Stimulated activated effector memory CD8-positive, alpha-beta T cell treated with anti-CD3 and anti-CD28 coated beads, Interleukin-12 subunit alpha, Interleukin-12 subunit beta, amount 100 ng/mL, for 72 hours (primary cell): Measurements from ENCODE around the gene FARS2.

ENCODE experiments used
- ATAC-seq: fragments of 150-1000 bp; cut with Tn5 transposase; 2 replicates; pipeline ENCODE4 v1.10.0; 2021
- DNase-seq, 2 donors: peaks; one replicate each; pipeline ENCODE4 v3.0.0; 2021 to 2022; ENCODE audit warnings: low spot score in 2 of 2
- H3K27ac Mint-ChIP-seq: one replicate; pipeline ENCODE4 v1.8.0; 2022; ENCODE audit warnings: mild to moderate bottlenecking, mixed read lengths
- H3K36me3 Mint-ChIP-seq: one replicate; pipeline ENCODE4 v1.8.0; 2022; ENCODE audit warnings: mild to moderate bottlenecking, mixed read lengths
- H3K4me1 Mint-ChIP-seq: one replicate; pipeline ENCODE4 v1.8.0; 2022; ENCODE audit warnings: mixed read lengths
- H3K4me3 Mint-ChIP-seq: one replicate; pipeline ENCODE4 v1.8.0; 2022; ENCODE audit warnings: mild to moderate bottlenecking, mixed read lengths
- H3K9me3 Mint-ChIP-seq: one replicate; pipeline ENCODE4 v1.8.0; 2022; ENCODE audit warnings: mixed read lengths

Gene FARS2

GRCh38 chr6:5457983-5458683 lies 196.8 kb downstream of the FARS2 start:
- ATAC-seq: no peak
- no peak overlapping the region for H3K27ac Mint-ChIP-seq
- H3K4me1 Mint-ChIP-seq: no peaks in the 10 kb centered on the region
- no peak overlapping the region for H3K4me3 Mint-ChIP-seq
- no peak for DNase-seq
- H3K36me3 Mint-ChIP-seq: no peaks in the 10 kb centered on the region
- H3K9me3 Mint-ChIP-seq: no peaks in the 10 kb centered on the region

DNA sequence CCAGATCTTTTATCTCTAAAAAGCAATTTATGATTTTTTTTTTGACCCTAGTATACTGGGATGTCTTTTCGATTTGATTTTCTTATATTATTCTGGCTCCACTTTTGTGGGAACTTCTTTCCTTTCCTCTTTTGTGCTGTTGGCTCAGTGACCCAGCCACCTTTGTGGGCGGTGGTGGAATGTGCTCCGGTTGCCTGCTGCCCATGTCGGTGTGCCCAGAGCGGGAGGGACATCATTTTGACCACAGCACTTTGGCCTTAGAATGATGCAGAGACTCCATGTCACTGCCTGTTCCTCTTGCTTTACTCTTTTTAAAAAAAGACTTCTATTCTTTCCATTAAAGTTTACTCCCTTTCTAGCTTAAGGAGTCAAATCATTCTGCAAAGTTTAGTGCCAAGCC lies 198.0 kb downstream of the FARS2 start:
- no peak for DNase-seq
- H3K4me3 Mint-ChIP-seq: no peak overlapping the region
- no peaks in the 10 kb centered on the region for H3K9me3 Mint-ChIP-seq
- H3K27ac Mint-ChIP-seq: no peak overlapping the region
- no peak for ATAC-seq
- no peaks in the 10 kb centered on the region for H3K36me3 Mint-ChIP-seq
- H3K4me1 Mint-ChIP-seq: no peaks in the 10 kb centered on the region

- Mint-ChIP-seq H3K4me3 (no peak overlapping the region), H3K9me3 (no peaks in the 10 kb centered on the region), H3K4me1 (no peaks in the 10 kb centered on the region), H3K36me3 (no peaks in the 10 kb centered on the region), H3K27ac (no peak overlapping the region)
- ATAC-seq (no peak), DNase-seq (no peak)
These were observed 200.1 kb downstream of the FARS2 start for GRCh38 chr6:5461365-5461764.

GRCh38 chr6:5462856-5463255 lies 201.5 kb downstream of the FARS2 start:
- no peaks in the 10 kb centered on the region for H3K9me3 Mint-ChIP-seq
- no peak overlapping the region for H3K4me3 Mint-ChIP-seq
- no peaks in the 10 kb centered on the region for H3K36me3 Mint-ChIP-seq
- DNase-seq: no peak
- ATAC-seq: no peak
- H3K27ac Mint-ChIP-seq: no peak overlapping the region
- H3K4me1 Mint-ChIP-seq: no peaks in the 10 kb centered on the region

DNA sequence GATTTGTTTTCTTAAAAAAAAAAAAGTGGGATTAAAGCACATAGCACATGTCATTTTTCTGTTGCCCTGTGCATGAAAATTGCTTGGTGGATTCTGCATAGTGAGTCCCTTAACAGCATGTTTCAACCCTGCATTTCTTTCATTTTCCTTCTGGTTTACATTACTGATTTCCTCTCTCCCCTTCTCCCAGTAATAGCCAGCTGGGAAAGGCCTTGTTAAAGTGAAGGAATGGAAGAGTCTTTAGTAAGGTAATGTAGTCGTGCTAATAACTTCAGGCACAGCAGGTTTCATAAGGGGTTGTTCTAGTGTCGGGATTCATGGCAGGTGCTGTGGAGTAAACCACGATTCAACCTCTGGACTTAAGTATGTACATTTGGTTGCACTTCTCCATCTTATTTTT lies 202.4 kb downstream of the FARS2 start:
- H3K36me3 Mint-ChIP-seq: no peaks in the 10 kb centered on the region
- H3K4me3 Mint-ChIP-seq: no peak overlapping the region
- no peak for DNase-seq
- H3K4me1 Mint-ChIP-seq: no peaks in the 10 kb centered on the region
- no peak overlapping the region for H3K27ac Mint-ChIP-seq
- H3K9me3 Mint-ChIP-seq: no peaks in the 10 kb centered on the region
- no peak for ATAC-seq

GRCh38 chr6:5464099-5464885 lies 203.0 kb downstream of the FARS2 start:
- ATAC-seq (no peak), DNase-seq (no peak)
- Mint-ChIP-seq H3K4me1 (no peaks in the 10 kb centered on the region), H3K36me3 (no peaks in the 10 kb centered on the region), H3K9me3 (no peaks in the 10 kb centered on the region), H3K4me3 (no peak overlapping the region), H3K27ac (no peak overlapping the region)

DNA sequence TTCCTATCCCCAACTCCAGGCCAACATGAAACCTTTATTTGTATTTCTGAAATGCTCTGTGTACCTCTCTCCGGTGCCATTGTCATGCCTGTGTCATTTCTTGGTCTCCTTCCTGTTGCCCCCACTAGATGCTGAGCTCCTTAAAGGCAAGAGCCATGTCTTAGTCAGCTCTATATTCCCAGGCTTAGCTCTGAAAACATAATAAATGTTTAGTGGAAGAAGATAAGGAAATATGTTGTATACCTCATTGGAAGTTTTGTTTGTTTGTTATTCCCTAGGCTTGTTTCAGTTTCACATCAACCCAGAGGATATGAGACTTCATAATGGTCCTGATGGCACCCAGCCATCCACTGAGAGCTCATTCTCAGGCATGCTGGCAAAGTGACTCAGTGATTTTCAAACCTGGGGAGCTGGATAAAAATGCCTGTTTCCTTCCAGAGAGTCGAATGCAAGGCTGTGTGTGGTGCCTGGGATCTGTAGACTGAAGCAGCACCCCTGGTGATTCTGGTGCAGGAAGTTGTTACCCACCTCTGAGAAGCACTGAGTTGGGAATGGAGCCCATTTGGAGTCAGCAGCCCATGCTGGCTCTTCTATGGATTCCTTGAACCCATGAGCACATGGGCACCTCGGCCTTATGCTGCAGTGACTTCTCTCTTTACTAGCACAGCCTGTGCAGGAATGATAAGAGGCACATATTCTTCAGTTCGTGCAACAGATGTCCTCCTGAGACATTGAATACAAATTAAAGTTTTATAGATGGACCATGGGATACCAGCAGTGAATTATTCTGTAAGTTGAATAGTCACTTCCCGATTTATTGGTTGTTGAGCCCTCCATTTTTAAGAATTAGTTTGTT lies 205.2 kb downstream of the FARS2 start:
- DNase-seq (no peak), ATAC-seq (no peak)
- Mint-ChIP-seq H3K27ac (no peak overlapping the region), H3K9me3 (no peaks in the 10 kb centered on the region), H3K4me1 (no peaks in the 10 kb centered on the region), H3K4me3 (no peak overlapping the region), H3K36me3 (no peaks in the 10 kb centered on the region)

DNA sequence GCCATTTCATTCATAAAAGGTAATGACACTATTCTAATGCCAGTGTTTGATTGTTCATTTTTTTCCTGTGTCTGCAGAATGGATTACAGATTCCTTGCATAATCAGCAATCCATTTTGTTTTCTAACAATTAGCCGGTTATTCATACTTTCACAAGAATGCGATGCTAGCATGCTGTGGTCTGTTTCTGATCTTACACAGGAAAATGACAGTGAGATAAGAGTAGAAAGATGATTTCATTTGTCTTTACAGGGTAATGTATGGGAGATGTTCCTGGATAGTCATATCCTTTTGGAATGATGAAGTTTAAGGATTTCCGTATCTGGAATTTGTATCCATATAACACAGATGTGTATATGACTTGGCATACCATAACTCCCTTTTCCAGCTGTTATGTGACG lies 207.3 kb downstream of the FARS2 start:
- no peak for ATAC-seq
- no peak for DNase-seq
- Mint-ChIP-seq H3K4me3 (no peak overlapping the region), H3K27ac (no peak overlapping the region), H3K36me3 (no peaks in the 10 kb centered on the region), H3K9me3 (no peaks in the 10 kb centered on the region), H3K4me1 (no peaks in the 10 kb centered on the region)

GRCh38 chr6:5469101-5469846 lies 208.0 kb downstream of the FARS2 start:
- H3K36me3 Mint-ChIP-seq: no peaks in the 10 kb centered on the region
- ATAC-seq (no peak), DNase-seq (no peak)
- H3K4me3 Mint-ChIP-seq: no peak overlapping the region
- peak overlapping the region; percentile 24 for H3K27ac Mint-ChIP-seq
- H3K4me1 Mint-ChIP-seq: no peaks in the 10 kb centered on the region
- no peaks in the 10 kb centered on the region for H3K9me3 Mint-ChIP-seq

DNA sequence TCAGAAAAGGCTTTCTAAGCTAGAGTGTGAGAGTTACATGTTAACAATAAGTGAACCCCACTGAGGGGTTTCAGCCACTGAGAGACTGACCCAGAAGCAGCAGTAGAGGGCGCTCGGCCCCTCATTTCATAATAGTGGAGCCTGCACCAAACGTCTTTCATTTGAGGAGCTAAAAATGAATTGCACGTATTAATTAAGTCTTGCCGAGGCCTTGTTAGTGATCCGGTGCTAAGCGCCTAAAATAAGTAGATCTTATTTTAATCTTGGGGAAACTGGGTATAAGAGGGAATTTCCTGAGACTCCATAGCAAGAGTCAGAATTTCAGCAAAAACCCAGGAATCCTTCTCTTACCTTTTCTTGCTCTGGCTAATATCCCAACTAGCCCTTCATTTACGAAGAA lies 209.7 kb downstream of the FARS2 start:
- Mint-ChIP-seq H3K4me1 (no peaks in the 10 kb centered on the region), H3K9me3 (no peaks in the 10 kb centered on the region), H3K36me3 (no peaks in the 10 kb centered on the region), H3K27ac (no peak overlapping the region), H3K4me3 (no peak overlapping the region)
- DNase-seq: peak; percentile 25 to 61
- ATAC-seq: peak; percentile 83

DNA sequence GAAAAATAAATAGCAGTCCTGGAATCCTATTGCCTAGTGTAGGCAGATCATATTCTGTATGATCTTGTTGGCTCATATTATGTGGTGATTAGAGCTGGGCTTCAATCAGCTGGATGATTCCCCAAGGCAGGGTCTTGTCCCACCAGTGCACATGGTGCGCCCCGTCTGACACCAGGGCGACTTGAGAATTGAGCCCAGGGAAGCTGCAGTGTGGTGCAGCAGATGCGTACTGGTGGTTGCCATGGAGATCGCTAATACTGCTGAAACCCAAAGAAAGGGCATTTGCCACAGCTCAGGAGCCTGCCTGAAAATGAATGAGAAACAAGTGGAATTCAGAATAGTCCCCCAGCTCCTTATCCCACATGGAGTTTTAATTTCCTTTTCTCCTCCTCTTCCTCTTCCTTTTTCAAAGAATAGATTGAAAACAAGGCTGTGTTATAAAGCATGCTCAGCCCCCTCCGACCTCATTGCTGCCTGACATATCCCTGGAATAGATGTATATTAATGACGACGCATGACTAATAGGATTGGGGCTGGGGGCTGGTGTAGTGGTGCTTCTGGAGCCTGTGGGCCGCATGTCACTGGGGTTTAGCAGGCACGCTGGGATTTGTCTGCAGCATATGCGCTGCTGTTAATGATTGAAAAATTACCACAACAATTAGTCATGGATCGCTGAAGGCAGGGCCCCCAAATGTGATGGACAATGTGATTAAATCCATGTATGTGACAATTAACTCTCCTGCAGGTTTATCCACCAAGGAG lies 210.5 kb downstream of the FARS2 start:
- H3K27ac Mint-ChIP-seq: no peak overlapping the region
- H3K4me1 Mint-ChIP-seq: no peaks in the 10 kb centered on the region
- ATAC-seq: no peak
- DNase-seq: no peak
- H3K9me3 Mint-ChIP-seq: no peaks in the 10 kb centered on the region
- H3K36me3 Mint-ChIP-seq: no peaks in the 10 kb centered on the region
- H3K4me3 Mint-ChIP-seq: no peak overlapping the region

DNA sequence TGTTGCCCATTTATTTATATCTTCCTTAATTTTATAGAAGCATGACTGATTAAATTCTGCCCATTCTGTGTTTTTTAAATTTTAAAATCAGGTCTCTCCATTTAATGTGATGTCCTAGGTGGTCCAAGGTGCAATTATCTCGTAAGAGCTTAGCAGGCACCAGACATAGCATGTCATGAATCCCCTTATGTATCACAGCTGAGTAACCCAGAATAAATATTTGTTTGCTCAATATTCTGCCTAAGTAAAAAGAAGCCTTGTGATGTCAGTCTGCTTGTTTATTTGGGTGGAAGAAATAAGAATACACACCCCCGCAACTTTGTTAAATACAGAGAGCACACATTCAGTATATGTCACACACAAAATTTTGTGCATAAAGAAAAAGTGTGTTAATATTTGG lies 211.3 kb downstream of the FARS2 start:
- no peaks in the 10 kb centered on the region for H3K36me3 Mint-ChIP-seq
- no peaks in the 10 kb centered on the region for H3K4me1 Mint-ChIP-seq
- H3K4me3 Mint-ChIP-seq: no peak overlapping the region
- H3K27ac Mint-ChIP-seq: no peak overlapping the region
- ATAC-seq (no peak), DNase-seq (no peak)
- H3K9me3 Mint-ChIP-seq: no peaks in the 10 kb centered on the region

DNA sequence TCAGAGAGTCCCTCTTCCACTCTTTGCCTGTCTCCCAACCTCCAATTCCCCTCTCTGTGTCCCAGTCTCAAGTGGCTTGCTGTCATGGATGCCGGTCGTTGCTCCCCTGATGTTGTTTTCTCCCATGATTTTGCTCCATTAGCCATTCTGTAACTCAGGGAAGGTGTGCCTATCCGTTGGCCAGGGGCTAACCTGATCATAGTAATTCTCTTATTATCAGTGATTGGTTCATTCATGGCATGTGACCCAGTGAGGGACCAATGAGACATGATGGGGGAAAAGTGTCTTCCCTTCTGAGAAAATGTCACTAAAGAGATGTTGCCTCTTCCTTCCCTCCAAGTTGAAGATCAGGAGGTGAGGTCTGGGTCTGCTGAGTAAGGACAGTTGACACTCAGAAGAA lies 214.5 kb downstream of the FARS2 start:
- no peaks in the 10 kb centered on the region for H3K9me3 Mint-ChIP-seq
- no peak overlapping the region for H3K4me3 Mint-ChIP-seq
- no peaks in the 10 kb centered on the region for H3K4me1 Mint-ChIP-seq
- no peaks in the 10 kb centered on the region for H3K36me3 Mint-ChIP-seq
- no peak for DNase-seq
- H3K27ac Mint-ChIP-seq: no peak overlapping the region
- ATAC-seq: no peak

DNA sequence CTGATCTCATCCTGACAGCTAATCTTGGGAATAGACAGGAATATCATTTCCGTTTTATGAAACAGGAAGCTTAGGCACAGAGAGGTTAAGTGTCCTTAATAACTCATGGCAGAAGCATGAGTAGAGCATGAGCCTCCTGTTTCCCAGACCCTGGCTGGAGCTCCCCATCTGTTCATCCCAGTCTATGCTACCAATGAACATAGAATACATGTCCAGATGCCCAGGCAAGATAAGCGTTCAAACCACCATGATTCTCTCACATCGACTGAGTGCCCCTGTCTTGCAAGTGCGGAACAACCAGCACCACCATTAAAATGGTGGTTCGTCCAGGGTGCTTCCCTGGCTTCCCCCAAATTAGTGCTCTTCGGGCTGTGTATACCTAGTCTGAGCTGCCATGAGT lies 217.1 kb downstream of the FARS2 start:
- ATAC-seq (no peak), DNase-seq (no peak)
- no peak overlapping the region for H3K4me3 Mint-ChIP-seq
- H3K36me3 Mint-ChIP-seq: no peaks in the 10 kb centered on the region
- H3K9me3 Mint-ChIP-seq: no peaks in the 10 kb centered on the region
- no peaks in the 10 kb centered on the region for H3K4me1 Mint-ChIP-seq
- no peak overlapping the region for H3K27ac Mint-ChIP-seq
